ENCODE measurements around the gene ATG4B. TPM values are rescaled to one million over a fixed set of nuclear protein-coding genes. Genes with fewer than 3 reads are reported as not detected.
A peak's percentile ranks its signal among the peaks of the same experiment; 100 is the strongest.

Gene ATG4B
- total RNA-seq, 2 donors from 2014 or later = 47.8 to 53.0 TPM

DNA sequence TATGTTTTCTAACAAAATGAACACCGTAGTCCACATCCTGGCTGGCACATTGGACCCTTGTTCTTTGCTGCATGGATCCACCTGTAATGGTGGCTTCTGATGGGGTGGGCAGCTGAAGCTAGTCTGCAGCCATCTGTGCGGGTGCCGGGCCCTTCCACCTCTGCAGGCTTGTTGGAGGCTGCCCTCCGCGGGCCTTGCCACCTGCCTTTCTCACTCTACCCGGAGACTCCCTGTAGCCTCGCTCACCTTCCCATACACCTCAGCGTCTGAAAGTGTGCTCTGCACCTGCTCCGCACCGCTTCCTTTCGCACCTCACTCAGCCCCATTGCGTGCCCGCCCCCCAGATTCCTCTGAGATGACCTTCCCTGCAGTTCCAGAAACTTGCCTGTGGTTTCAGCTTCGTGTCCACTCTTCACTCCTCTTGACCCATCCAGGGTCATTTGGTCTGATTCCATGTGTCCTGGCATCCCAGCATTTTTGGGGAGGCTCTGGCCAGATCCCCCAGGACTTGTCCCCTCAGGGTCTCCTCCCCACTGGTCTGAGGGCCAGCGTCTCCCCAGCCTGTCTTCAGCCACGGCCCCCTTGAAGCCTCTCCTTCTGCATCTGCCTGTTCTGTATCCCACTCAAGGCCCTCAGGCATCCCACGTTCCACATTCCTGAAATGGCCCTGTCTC, 18.2 kb downstream of the ATG4B start:
- H3K4me3 ChIP-seq = no peak overlapping the region
- peaks cover 83% of the 10 kb centered on the region for H3K36me3 ChIP-seq
- DNase-seq (ENCODE audit: low spot score) = no peak
- H3K27ac ChIP-seq = peak overlapping the region; percentile 26 to 43
- no peaks in the 10 kb centered on the region for H3K9me3 ChIP-seq
- H3K4me1 ChIP-seq = peaks cover 0 to 10% of the 10 kb centered on the region in 2 donors
- no peaks in the 10 kb centered on the region for H3K27me3 ChIP-seq
- no peak for TF ChIP-seq CTCF (IDR thresholded peaks at IDR 0.05)

DNA sequence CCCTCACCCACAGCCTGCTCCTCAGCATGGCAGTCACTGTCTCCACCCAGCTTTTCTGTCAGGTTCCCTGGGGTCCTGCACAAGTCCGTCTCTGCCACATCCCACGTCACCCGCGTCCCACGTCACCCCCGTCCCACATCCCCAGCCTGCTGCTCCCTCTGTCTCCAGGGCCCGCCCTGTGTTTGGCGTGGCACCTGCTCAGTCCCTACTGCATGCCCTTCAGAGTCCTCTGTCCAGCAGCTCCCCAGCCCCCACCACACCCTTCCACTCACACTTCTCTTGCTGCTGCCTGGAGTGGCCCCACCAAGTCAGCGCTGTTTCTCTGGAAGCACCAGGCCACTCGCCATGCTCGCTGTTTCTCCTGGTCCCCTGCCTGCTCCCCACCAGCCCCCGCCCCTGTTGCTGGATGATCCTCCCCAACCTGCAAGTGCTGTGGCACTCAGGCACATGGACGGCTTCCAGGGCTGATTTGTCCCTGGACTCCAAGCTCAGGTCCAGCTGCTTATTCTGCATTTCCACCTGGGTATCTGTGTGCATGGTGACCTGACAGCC, 18.8 kb downstream of the ATG4B start:
- TF ChIP-seq CTCF (IDR thresholded peaks at IDR 0.05) = no peak
- Histone ChIP-seq H3K4me3 (no peak overlapping the region), H3K9me3 (no peaks in the 10 kb centered on the region), H3K36me3 (peaks cover 84% of the 10 kb centered on the region), H3K27me3 (no peaks in the 10 kb centered on the region), H3K4me1 (peaks cover 0 to 10% of the 10 kb centered on the region in 2 donors), H3K27ac (peak overlapping the region; percentile 26 to 43)
- no peak for DNase-seq (ENCODE audit: low spot score)

DNA sequence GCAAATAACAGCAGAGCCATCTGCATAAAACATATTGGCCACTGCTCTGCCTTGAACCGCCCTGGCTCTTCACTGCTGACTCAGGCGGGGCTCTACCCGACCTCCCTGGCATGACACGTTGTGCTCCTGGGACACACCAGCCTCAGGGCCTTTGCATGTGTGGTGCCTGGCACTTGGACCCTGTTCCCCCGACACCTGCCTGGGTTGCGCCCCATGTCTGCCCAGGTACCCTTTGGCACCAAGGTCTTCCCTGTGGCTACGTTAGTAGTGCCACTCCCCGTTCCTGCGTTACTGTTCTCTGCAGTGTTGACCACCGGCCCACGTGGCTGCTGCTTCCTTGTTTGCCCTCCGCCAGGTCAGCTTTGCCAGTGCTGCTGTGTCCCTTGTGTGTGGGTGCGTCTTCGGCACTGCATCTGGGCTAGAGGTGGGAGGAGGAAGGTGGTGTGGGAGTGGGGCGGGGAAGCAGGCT, 20.3 kb downstream of the ATG4B start:
- no peak for DNase-seq (ENCODE audit: low spot score)
- Histone ChIP-seq H3K36me3 (peaks cover 79% of the 10 kb centered on the region), H3K27ac (no peak overlapping the region), H3K27me3 (no peaks in the 10 kb centered on the region), H3K4me1 (peaks cover 0 to 10% of the 10 kb centered on the region in 2 donors), H3K4me3 (no peak overlapping the region), H3K9me3 (no peaks in the 10 kb centered on the region)
- no peak for TF ChIP-seq CTCF (IDR thresholded peaks at IDR 0.05)

GRCh38 chr2:241658296-241658695, 20.8 kb downstream of the ATG4B start:
- no peaks in the 10 kb centered on the region for H3K27me3 ChIP-seq
- H3K9me3 ChIP-seq = no peaks in the 10 kb centered on the region
- no peak for DNase-seq (ENCODE audit: low spot score)
- TF ChIP-seq CTCF (IDR thresholded peaks at IDR 0.05) = no peak
- H3K4me1 ChIP-seq = peaks cover 0 to 10% of the 10 kb centered on the region in 2 donors
- H3K27ac ChIP-seq = no peak overlapping the region
- H3K4me3 ChIP-seq = no peak overlapping the region
- peaks cover 74% of the 10 kb centered on the region for H3K36me3 ChIP-seq

GRCh38 chr2:241659150-241659739, 21.8 kb downstream of the ATG4B start:
- DNase-seq (ENCODE audit: low spot score) = peak; percentile 79
- no peaks in the 10 kb centered on the region for H3K9me3 ChIP-seq
- H3K4me3 ChIP-seq = no peak overlapping the region
- H3K4me1 ChIP-seq = peaks cover 0 to 10% of the 10 kb centered on the region in 2 donors
- peaks cover 70% of the 10 kb centered on the region for H3K36me3 ChIP-seq
- no peak overlapping the region for H3K27ac ChIP-seq
- TF ChIP-seq CTCF (IDR thresholded peaks at IDR 0.05) = peak; percentile 26 to 69
- no peaks in the 10 kb centered on the region for H3K27me3 ChIP-seq
